Activated T-cell treated with anti-CD3 and anti-CD28 coated beads, Interleukin-2, amount 50 U/mL, for 48 hours (primary cell): ENCODE results near the gene CALML4.
"Not testable (repeated sequence)": the region's sequence is repeated elsewhere in the genome, so short reads cannot be mapped to it uniquely, and the experiment has no call there.

Experiments used
- DNase-seq, 2 experiments: peaks; one replicate each; pipeline ENCODE4 v3.0.0-alpha.2; 2020

Gene CALML4

GRCh38 chr15:68224546-68225250, 19.6 kb upstream of the CALML4 start:
- no peak for DNase-seq

- DNase-seq = no peak
Measured at GRCh38 chr15:68224108-68224507, 19.0 kb upstream of the CALML4 start.

GRCh38 chr15:68223171-68223570, 18.0 kb upstream of the CALML4 start:
- DNase-seq = no peak

GRCh38 chr15:68222432-68222743, 17.3 kb upstream of the CALML4 start:
- not testable (repeated sequence) for DNase-seq

- DNase-seq = not testable (repeated sequence)
Measured at GRCh38 chr15:68221530-68222431, 16.6 kb upstream of the CALML4 start.

- DNase-seq = no peak
Measured at GRCh38 chr15:68220967-68221366, 15.8 kb upstream of the CALML4 start.

- DNase-seq = no peak
Measured at GRCh38 chr15:68220489-68220888, 15.4 kb upstream of the CALML4 start.

GRCh38 chr15:68218847-68219798, 14.0 kb upstream of the CALML4 start:
- DNase-seq = no peak

GRCh38 chr15:68218331-68218730, 13.2 kb upstream of the CALML4 start:
- peak in 1 of 2 experiments; percentile 3 for DNase-seq

- DNase-seq = no peak
Measured at GRCh38 chr15:68217341-68217740, 12.2 kb upstream of the CALML4 start.

- DNase-seq = no peak
Measured at GRCh38 chr15:68214838-68215254, 9.7 kb upstream of the CALML4 start.

- peak in 1 of 2 experiments; percentile 11 for DNase-seq
Measured at GRCh38 chr15:68213991-68214837, 9.1 kb upstream of the CALML4 start.

GRCh38 chr15:68213491-68213845, 8.3 kb upstream of the CALML4 start:
- peak in 1 of 2 experiments; percentile 7 for DNase-seq

GRCh38 chr15:68211656-68212320, 6.7 kb upstream of the CALML4 start:
- peak in 1 of 2 experiments; percentile 14 for DNase-seq

- peak; percentile 78 to 80 for DNase-seq
Measured at GRCh38 chr15:68210821-68211655, 5.9 kb upstream of the CALML4 start.

GRCh38 chr15:68210409-68210756, 5.3 kb upstream of the CALML4 start:
- no peak for DNase-seq

GRCh38 chr15:68209735-68210408, 4.7 kb upstream of the CALML4 start:
- DNase-seq = peak; percentile 69 to 72

- DNase-seq = no peak
Measured at GRCh38 chr15:68209272-68209671, 4.1 kb upstream of the CALML4 start.

GRCh38 chr15:68208636-68209240, 3.6 kb upstream of the CALML4 start:
- no peak for DNase-seq

GRCh38 chr15:68208136-68208535, 3.0 kb upstream of the CALML4 start:
- no peak for DNase-seq
